SK-N-SH (cell line): Measurements from ENCODE around the gene LRP2BP. TPM values are rescaled to one million over a fixed set of nuclear protein-coding genes. Genes with fewer than 3 reads are reported as not detected.

ENCODE experiments used
- CTCF ChIA-PET: fragments of 300-600, 350-600 bp; formaldehyde crosslinking; extraction: SDS; loops from one replicate; lab custom pipeline; 2021; lab: Yijun Ruan, JAX
- POLR2A ChIA-PET: fragments of 350-600 bp; sonication (Branson Sonifier 250); formaldehyde crosslinking; extraction: SDS; loops from one replicate; lab custom pipeline; 2020; ENCODE audit warnings: antibody characterized with exemption, inconsistent platforms; lab: Yijun Ruan, JAX
- DNase-seq: peaks from one replicate; pipeline ENCODE4 v3.0.0; 2012
- H2AFZ ChIP-seq: fragments of 200-600 bp; sonication (generic); 2 replicates; pipeline ENCODE4 v1.8.1; 2016; ENCODE audit warnings: antibody characterized with exemption, mild to moderate bottlenecking, low read depth
- H3F3A ChIP-seq: fragments of 200-600 bp; sonication (generic); replicated peaks from 2 replicates; pipeline ENCODE3; 2016; ENCODE audit warnings: antibody characterized with exemption, mild to moderate bottlenecking; ENCODE audit not compliant: insufficient read depth
- H3K27ac ChIP-seq, 2 experiments: fragments of 200-500 bp in 1 of 2; fragments of 200-600 bp in 1 of 2; sonication (Bioruptor generic) in 1 of 2; sonication (generic), shearing (Covaris generic) in 1 of 2; 2 replicates each; pipeline versions ENCODE4 v1.5.1 to v1.6.1; 2014 to 2016; ENCODE audit warnings: low read depth in 2 of 2, inconsistent platforms in 1 of 2, low read length in 1 of 2, mild to moderate bottlenecking in 1 of 2, mixed read lengths in 1 of 2
- H3K27me3 ChIP-seq: fragments of 200-600 bp; sonication (generic), shearing (Covaris generic); 2 replicates; pipeline ENCODE4 v1.6.1; 2016; ENCODE audit warnings: mixed run types; ENCODE audit not compliant: insufficient read depth
- H3K36me3 ChIP-seq, 2 experiments: fragments of 200-500 bp in 1 of 2; fragments of 200-600 bp in 1 of 2; sonication (Bioruptor generic) in 1 of 2; sonication (generic) in 1 of 2; replicated peaks in 1 of 2; 2 replicates each; pipeline versions ENCODE3 to v1.5.1; 2014 to 2016; ENCODE audit warnings: low read length in 1 of 2, mild to moderate bottlenecking in 1 of 2; ENCODE audit not compliant: insufficient read depth in 2 of 2, control insufficient read depth in 1 of 2
- H3K4me1 ChIP-seq, 2 experiments: fragments of 200-500 bp in 1 of 2; fragments of 200-600 bp in 1 of 2; sonication (Bioruptor generic) in 1 of 2; sonication (generic), shearing (Covaris generic) in 1 of 2; 2 replicates each; pipeline versions ENCODE4 v1.5.1 to v1.6.1; 2014 to 2016; ENCODE audit warnings: low read depth in 1 of 2, low read length in 1 of 2, mixed run types in 1 of 2; ENCODE audit not compliant: insufficient read depth in 2 of 2, control insufficient read depth in 1 of 2
- H3K4me2 ChIP-seq: fragments of 200-600 bp; sonication (generic), shearing (Covaris generic); 2 replicates; pipeline ENCODE4 v1.6.1; 2017; ENCODE audit warnings: mixed run types
- H3K4me3 ChIP-seq, 2 experiments: fragments of 200-500 bp in 1 of 2; fragments of 200-600 bp in 1 of 2; sonication (Bioruptor generic) in 1 of 2; sonication (generic), shearing (Covaris generic) in 1 of 2; 2 replicates each; pipeline versions ENCODE4 v1.5.1 to v1.8.1; 2014 to 2016; ENCODE audit warnings: low read depth in 2 of 2, inconsistent platforms in 1 of 2, low read length in 1 of 2, mild to moderate bottlenecking in 1 of 2, mixed read lengths in 1 of 2, moderate library complexity in 1 of 2
- H3K79me2 ChIP-seq: fragments of 200-600 bp; sonication (generic); 2 replicates; pipeline ENCODE4 v1.8.1; 2017; ENCODE audit warnings: mild to moderate bottlenecking; ENCODE audit not compliant: insufficient read depth
- H3K9ac ChIP-seq: fragments of 200-600 bp; sonication (generic); 2 replicates; pipeline ENCODE4 v1.6.1; 2017; ENCODE audit warnings: mixed run types
- H3K9me2 ChIP-seq: fragments of 200-600 bp; sonication (generic); 2 replicates; pipeline ENCODE4 v1.6.1; 2017; ENCODE audit warnings: mixed run types
- H3K9me3 ChIP-seq: fragments of 200-600 bp; sonication (generic); 2 replicates; pipeline ENCODE4 v1.6.1; 2017; ENCODE audit warnings: mixed run types, mild to moderate bottlenecking, moderate library complexity
- H4K20me1 ChIP-seq: fragments of 200-600 bp; sonication (generic); 2 replicates; pipeline ENCODE4 v1.6.1; 2017; ENCODE audit warnings: mild to moderate bottlenecking, mixed run types; ENCODE audit not compliant: insufficient read depth
- ELF1 ChIP-seq: IDR thresholded peaks from 2 replicates; pipeline ENCODE4 v1.4.0; 2012
- FOXM1 ChIP-seq: IDR thresholded peaks from 2 replicates; pipeline ENCODE4 v1.4.0; 2012; ENCODE audit warnings: low read depth, mild to moderate bottlenecking
- GATA2 ChIP-seq: sonication (generic); formaldehyde crosslinking; IDR thresholded peaks from 2 replicates; pipeline ENCODE4 v1.5.0; 2020; ENCODE audit warnings: mild to moderate bottlenecking, missing genetic modification reagents
- JUND ChIP-seq: IDR thresholded peaks from 2 replicates; pipeline ENCODE4 v1.4.0; 2012
- MXI1 ChIP-seq: IDR thresholded peaks from 2 replicates; pipeline ENCODE4 v1.6.1; 2012; ENCODE audit warnings: mild to moderate bottlenecking, low read depth, low read length, improper control_type of control experiment
- NRF1 ChIP-seq: IDR thresholded peaks from 2 replicates; pipeline ENCODE4 v1.6.1; 2012; ENCODE audit warnings: low read depth, mild to moderate bottlenecking, low read length
- RAD21 ChIP-seq: IDR thresholded peaks from 2 replicates; pipeline ENCODE4 v1.6.1; 2012; ENCODE audit warnings: mild to moderate bottlenecking, low read length
- SIN3A ChIP-seq: IDR thresholded peaks from 2 replicates; pipeline ENCODE4 v1.6.1; 2012; ENCODE audit warnings: low read depth, mild to moderate bottlenecking, low read length, moderate library complexity, borderline replicate concordance
- SMC3 ChIP-seq: IDR thresholded peaks from 2 replicates; pipeline ENCODE4 v1.6.1; 2012; ENCODE audit warnings: low read depth, low read length, improper control_type of control experiment
- WGBS: methylation state at CpG from one replicate; pipeline ENCODE4 v1.1.6; 2017; ENCODE audit warnings: low lambda C conversion rate; 5-methylcytosine and 5-hydroxymethylcytosine counted together
- polyA plus RNA-seq, 3 experiments: library from polyadenylated mRNA; depleted of rRNA; stranded (reverse); fragments of >200 nt; gene quantifications; 2 replicates each; pipeline ENCODE4 v1.2.3, GENCODE V29; 2012
- TF ChIP-seq, protein P1 (sequence below): IDR thresholded peaks from 2 replicates; pipeline ENCODE4 v1.4.0; 2012; ENCODE audit warnings: low read depth, borderline replicate concordance
- TF ChIP-seq, protein P2 (sequence below): fragments of 150-350 bp; IDR thresholded peaks from 2 replicates; pipeline ENCODE4 v1.6.1; 2017; ENCODE audit warnings: antibody characterized with exemption, low read length, low read depth, borderline replicate concordance

LRP2BP gene
- polyA plus RNA-seq, 1 of the 3 experiments (the other 2 are of a cell fraction): 0.30 TPM

DNA sequence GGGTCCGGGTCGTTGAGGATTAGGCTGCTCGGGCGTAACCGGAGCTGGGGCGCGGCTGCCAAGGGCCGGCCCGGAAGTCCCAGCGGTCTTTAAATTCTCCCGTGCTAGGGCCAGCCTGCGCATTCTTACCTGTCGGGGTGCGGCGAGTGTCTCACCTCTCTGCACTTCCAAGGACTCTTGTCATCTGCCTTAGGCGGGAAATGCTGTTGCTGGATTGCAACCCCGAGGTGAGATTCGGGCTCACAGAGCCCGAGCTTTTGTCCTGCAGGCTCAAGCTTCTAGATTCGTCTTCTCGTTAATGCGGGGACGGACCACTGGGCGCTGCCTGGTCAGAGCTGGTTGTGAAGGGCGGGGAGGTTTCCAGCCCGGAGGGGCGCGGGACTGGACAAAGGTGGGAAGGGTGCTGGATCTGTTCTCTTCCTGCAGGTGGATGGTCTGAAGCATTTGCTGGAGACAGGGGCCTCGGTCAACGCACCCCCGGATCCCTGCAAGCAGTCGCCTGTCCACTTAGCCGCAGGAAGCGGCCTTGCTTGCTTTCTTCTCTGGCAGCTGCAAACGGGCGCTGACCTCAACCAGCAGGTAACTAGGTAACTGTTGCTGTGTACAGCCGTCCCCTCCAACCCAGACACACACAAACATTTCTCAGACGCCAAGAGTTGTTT lies 1.1 kb upstream of the LRP2BP start, which contains the start of gene ANKRD37:
Gene ANKRD37, plus strand, starts transcription at position 118 of the 662 bp plus-strand sequence. Its CDS starts 83 bp downstream, at position 201.
- WGBS: 29% methylated on average over 19 of the region's 38 CpGs
- DNase-seq: peak; percentile 43
- H3F3A ChIP-seq: peaks cover 14% of the 10 kb centered on the region
- peaks cover 6 to 8% of the 10 kb centered on the region in 2 experiments; a peak in 3 of 4 replicates for H3K4me1 ChIP-seq
- no peaks in the 10 kb centered on the region for H3K9me3 ChIP-seq
- peak within 1 kb of the TSS; percentile 99 for H3K4me2 ChIP-seq
- H4K20me1 ChIP-seq: no peaks in the 10 kb centered on the region
- H3K4me3 ChIP-seq: peak within 1 kb of the TSS; percentile 74 to 78
- H3K79me2 ChIP-seq: 0 out of 2 replicates have a peak, but pooled peaks cover 8% of the 10 kb centered on the region
- ChIA-PET CTCF (interaction anchor here (1.1 to 3.8 kb wide), 4 partner anchors 165 to 641 kb away, joined by 5 to 19 read pairs (median 10); partner anchors contain the start of gene SNX25), POLR2A (interaction anchor here (0.7 to 2.2 kb wide), 14 partner anchors 8 to 625 kb away, joined by 3 to 14 read pairs (median 4); partner anchors contain the start of genes SLC25A4, SNX25 and UFSP2)
- no peaks in the 10 kb centered on the region for H3K27me3 ChIP-seq
- TF ChIP-seq SIN3A (no peak), RAD21 (no peak), FOXM1 (no peak), NRF1 (no peak), GATA2 (CRISPR knock-in tag) (no peak), ELF1 (no peak), SMC3 (no peak), JUND (no peak), MXI1 (no peak)
- TF ChIP-seq, protein P1, sequence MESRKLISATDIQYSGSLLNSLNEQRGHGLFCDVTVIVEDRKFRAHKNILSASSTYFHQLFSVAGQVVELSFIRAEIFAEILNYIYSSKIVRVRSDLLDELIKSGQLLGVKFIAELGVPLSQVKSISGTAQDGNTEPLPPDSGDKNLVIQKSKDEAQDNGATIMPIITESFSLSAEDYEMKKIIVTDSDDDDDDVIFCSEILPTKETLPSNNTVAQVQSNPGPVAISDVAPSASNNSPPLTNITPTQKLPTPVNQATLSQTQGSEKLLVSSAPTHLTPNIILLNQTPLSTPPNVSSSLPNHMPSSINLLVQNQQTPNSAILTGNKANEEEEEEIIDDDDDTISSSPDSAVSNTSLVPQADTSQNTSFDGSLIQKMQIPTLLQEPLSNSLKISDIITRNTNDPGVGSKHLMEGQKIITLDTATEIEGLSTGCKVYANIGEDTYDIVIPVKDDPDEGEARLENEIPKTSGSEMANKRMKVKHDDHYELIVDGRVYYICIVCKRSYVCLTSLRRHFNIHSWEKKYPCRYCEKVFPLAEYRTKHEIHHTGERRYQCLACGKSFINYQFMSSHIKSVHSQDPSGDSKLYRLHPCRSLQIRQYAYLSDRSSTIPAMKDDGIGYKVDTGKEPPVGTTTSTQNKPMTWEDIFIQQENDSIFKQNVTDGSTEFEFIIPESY: no peak
- TF ChIP-seq, protein P2, sequence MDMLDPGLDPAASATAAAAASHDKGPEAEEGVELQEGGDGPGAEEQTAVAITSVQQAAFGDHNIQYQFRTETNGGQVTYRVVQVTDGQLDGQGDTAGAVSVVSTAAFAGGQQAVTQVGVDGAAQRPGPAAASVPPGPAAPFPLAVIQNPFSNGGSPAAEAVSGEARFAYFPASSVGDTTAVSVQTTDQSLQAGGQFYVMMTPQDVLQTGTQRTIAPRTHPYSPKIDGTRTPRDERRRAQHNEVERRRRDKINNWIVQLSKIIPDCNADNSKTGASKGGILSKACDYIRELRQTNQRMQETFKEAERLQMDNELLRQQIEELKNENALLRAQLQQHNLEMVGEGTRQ: no peak
- no peaks in the 10 kb centered on the region for H3K9me2 ChIP-seq
- H3K27ac ChIP-seq: peak within 1 kb of the TSS; percentile 94 to 98
- H3K9ac ChIP-seq: peak within 1 kb of the TSS; percentile 90
- peak within 1 kb of the TSS; percentile 74 for H2AFZ ChIP-seq
- H3K36me3 ChIP-seq: peaks cover 26 to 36% of the 10 kb centered on the region in 2 experiments
